OCI-LY1 (cell line): ENCODE measurements around the gene WDR5B.
"Not testable (repeated sequence)": the region's sequence is repeated elsewhere in the genome, so short reads cannot be mapped to it uniquely, and the experiment has no call there.

ENCODE experiments used
- H2AFZ ChIP-seq: fragments of 200-600 bp; sonication (generic), shearing (Covaris generic); 2 replicates; pipeline ENCODE4 v1.6.0; 2014; ENCODE audit warnings: antibody characterized with exemption, mild to moderate bottlenecking, low read length
- H3F3A ChIP-seq: fragments of 200-600 bp; sonication (generic), shearing (Covaris generic); 2 replicates; pipeline ENCODE4 v1.6.0; 2014; ENCODE audit warnings: mild to moderate bottlenecking, antibody characterized with exemption, low read length, moderate library complexity; ENCODE audit not compliant: insufficient read depth
- H3K27ac ChIP-seq: fragments of 200-600 bp; sonication (generic); 2 replicates; pipeline ENCODE4 v1.5.1; 2014; ENCODE audit warnings: low read length, mixed run types, mild to moderate bottlenecking, low read depth; ENCODE audit not compliant: poor library complexity, severe bottlenecking
- H3K27me3 ChIP-seq: fragments of 200-600 bp; sonication (generic); 2 replicates; pipeline ENCODE4 v1.6.0; 2014; ENCODE audit warnings: antibody characterized with exemption, mild to moderate bottlenecking, low read length, moderate library complexity; ENCODE audit not compliant: insufficient read depth
- H3K36me3 ChIP-seq: fragments of 200-600 bp; sonication (generic); 2 replicates; pipeline ENCODE4 v1.6.1; 2014; ENCODE audit warnings: mild to moderate bottlenecking, antibody characterized with exemption, low read length, moderate library complexity, mixed read lengths; ENCODE audit not compliant: insufficient read depth
- H3K4me1 ChIP-seq: fragments of 200-600 bp; sonication (generic); 2 replicates; pipeline ENCODE4 v1.5.1; 2014; ENCODE audit warnings: mild to moderate bottlenecking, low read length, moderate library complexity; ENCODE audit not compliant: insufficient read depth, severe bottlenecking
- H3K4me2 ChIP-seq: fragments of 200-600 bp; sonication (generic), shearing (Covaris generic); 2 replicates; pipeline ENCODE4 v1.6.1; 2014; ENCODE audit warnings: low read length
- H3K4me3 ChIP-seq: fragments of 200-600 bp; sonication (generic); 2 replicates; pipeline ENCODE4 v1.5.1; 2014; ENCODE audit warnings: low read length, low read depth, mild to moderate bottlenecking, mixed read lengths; ENCODE audit not compliant: poor library complexity, severe bottlenecking
- H3K79me2 ChIP-seq: fragments of 200-600 bp; shearing (Covaris generic); 2 replicates; pipeline ENCODE4 v1.6.1; 2016; ENCODE audit warnings: mixed run types, low read length, mixed read lengths; ENCODE audit not compliant: insufficient read depth
- H3K9ac ChIP-seq: fragments of 200-600 bp; sonication (generic), shearing (Covaris generic); 2 replicates; pipeline ENCODE4 v1.6.1; 2014; ENCODE audit warnings: mild to moderate bottlenecking, low read length, mixed read lengths
- H3K9me2 ChIP-seq: fragments of 200-600 bp; sonication (generic), shearing (Covaris generic); 2 replicates; pipeline ENCODE4 v1.6.1; 2014; ENCODE audit warnings: low read depth, mild to moderate bottlenecking, low read length, mixed read lengths
- H3K9me3 ChIP-seq: fragments of 200-600 bp; shearing (Covaris generic); 2 replicates; pipeline ENCODE4 v1.6.1; 2014; ENCODE audit warnings: low read length, mixed read lengths
- H4K20me1 ChIP-seq: fragments of 200-600 bp; sonication (generic), shearing (Covaris generic); 2 replicates; pipeline ENCODE4 v1.6.0; 2016; ENCODE audit warnings: mild to moderate bottlenecking, low read length; ENCODE audit not compliant: insufficient read depth
- CTCF ChIP-seq: fragments of 200-600 bp; sonication (generic), shearing (Covaris generic); IDR thresholded peaks from 2 replicates; pipeline ENCODE4 v1.5.1; 2017; ENCODE audit warnings: mild to moderate bottlenecking, antibody characterized with exemption, low read length, moderate library complexity, mixed read lengths
- EZH2 ChIP-seq: fragments of 200-600 bp; sonication (generic), shearing (Covaris generic); IDR thresholded peaks from 2 replicates; pipeline ENCODE4 v1.8.0; 2017; ENCODE audit warnings: borderline replicate concordance, mixed run types, mild to moderate bottlenecking, antibody characterized with exemption, low read length, moderate library complexity, mixed read lengths

Gene WDR5B

GRCh38 chr3:122456074-122456473 is 40.2 kb upstream of the WDR5B start:
- Histone ChIP-seq H3F3A (no peaks in the 10 kb centered on the region), H3K9me2 (no peaks in the 10 kb centered on the region), H3K4me3 (no peak overlapping the region), H3K36me3 (peaks cover 70% of the 10 kb centered on the region), H3K27me3 (no peaks in the 10 kb centered on the region), H3K79me2 (no peaks in the 10 kb centered on the region), H3K27ac (no peak overlapping the region), H2AFZ (no peak overlapping the region), H3K4me2 (no peak overlapping the region), H3K9me3 (no peaks in the 10 kb centered on the region), H4K20me1 (no peaks in the 10 kb centered on the region), H3K4me1 (no peaks in the 10 kb centered on the region), H3K9ac (no peak overlapping the region)
- TF ChIP-seq CTCF = no peak
- TF ChIP-seq EZH2 = no peak

GRCh38 chr3:122451371-122451770 is 35.5 kb upstream of the WDR5B start:
- Histone ChIP-seq H3K9me3 (no peaks in the 10 kb centered on the region), H3K4me1 (no peaks in the 10 kb centered on the region), H2AFZ (no peak overlapping the region), H3K9me2 (no peaks in the 10 kb centered on the region), H3K27ac (no peak overlapping the region), H3F3A (no peaks in the 10 kb centered on the region), H3K9ac (no peak overlapping the region), H3K4me2 (no peak overlapping the region), H3K36me3 (peaks cover 69% of the 10 kb centered on the region), H3K79me2 (no peaks in the 10 kb centered on the region), H3K27me3 (no peaks in the 10 kb centered on the region), H3K4me3 (no peak overlapping the region), H4K20me1 (no peaks in the 10 kb centered on the region)
- TF ChIP-seq CTCF = no peak
- no peak for TF ChIP-seq EZH2

- H3K27me3 ChIP-seq, H3K79me2 ChIP-seq, H3K27ac ChIP-seq, H3K4me2 ChIP-seq, H3K9me3 ChIP-seq, H3K4me1 ChIP-seq, H3K4me3 ChIP-seq, H3K9ac ChIP-seq, H4K20me1 ChIP-seq, H3K9me2 ChIP-seq, H2AFZ ChIP-seq, H3F3A ChIP-seq: not testable (repeated sequence)
- peaks cover 76% of the 10 kb centered on the region for H3K36me3 ChIP-seq
Observed at GRCh38 chr3:122448218-122448617, 32.4 kb upstream of the WDR5B start.

- not testable (repeated sequence) for H3K9ac ChIP-seq, H3K9me2 ChIP-seq, H3K27me3 ChIP-seq, H4K20me1 ChIP-seq, H3F3A ChIP-seq, H3K4me3 ChIP-seq, H3K9me3 ChIP-seq, H2AFZ ChIP-seq, H3K4me1 ChIP-seq, H3K4me2 ChIP-seq, H3K79me2 ChIP-seq, H3K27ac ChIP-seq
- peaks cover 80% of the 10 kb centered on the region for H3K36me3 ChIP-seq
Observed at GRCh38 chr3:122444491-122444887, 28.6 kb upstream of the WDR5B start.

- H3K36me3 ChIP-seq = peaks cover 80% of the 10 kb centered on the region
- H2AFZ ChIP-seq, H3K27ac ChIP-seq, H3K9me2 ChIP-seq, H4K20me1 ChIP-seq, H3K4me3 ChIP-seq, H3K4me2 ChIP-seq, H3K9ac ChIP-seq, H3K79me2 ChIP-seq, H3K27me3 ChIP-seq, H3K4me1 ChIP-seq, H3K9me3 ChIP-seq, H3F3A ChIP-seq: not testable (repeated sequence)
Observed at GRCh38 chr3:122443762-122444490, 28.1 kb upstream of the WDR5B start.
